Pancreas (tissue), 10 donors: ENCODE data around the gene DYRK1A. TPM values are rescaled to one million over a fixed set of nuclear protein-coding genes. Genes with fewer than 3 reads are reported as not detected.

Source experiments
- ATAC-seq, 4 donors: fragments of 200-7000 bp; cut with Tn5 transposase; one replicate each; pipeline versions ENCODE4 v1.8.0 to v1.9.1; 2020; ENCODE audit warnings: mild to moderate bottlenecking in 4 of 4, moderate library complexity in 4 of 4
- DNase-seq, 6 donors: peaks; one replicate each; pipeline ENCODE4 v3.0.0-alpha.2; 2020
- FAIRE-seq: peaks from 2 replicates; lab custom pipeline; 2012; peaks lifted over from hg19 to GRCh38; lab: Jason Lieb, UNC
- H3K27ac ChIP-seq, 4 donors: fragments of 200-600 bp; sonication (generic); 1 replicate in 3 of 4; 2 replicates in 1 of 4; pipeline versions ENCODE4 v1.5.0 to v1.8.0; 2020
- H3K27me3 ChIP-seq, 4 donors: fragments of 200-600 bp; one replicate each; pipeline ENCODE4 v1.8.0; 2021
- H3K36me3 ChIP-seq, 3 donors: fragments of 200-600 bp; sonication (generic) in 1 of 3; one replicate each; pipeline versions ENCODE4 v1.5.0 to v1.8.0; 2020 to 2021
- H3K4me1 ChIP-seq, 3 donors: fragments of 200-600 bp; one replicate each; pipeline ENCODE4 v1.8.0; 2021
- H3K4me3 ChIP-seq, 4 donors: fragments of 200-600 bp; sonication (generic) in 2 of 4; one replicate each; pipeline versions ENCODE4 v1.5.0 to v1.8.0; 2020 to 2021
- H3K9me3 ChIP-seq, 4 donors: fragments of 200-600 bp; one replicate each; pipeline ENCODE4 v1.8.0; 2021
- CTCF ChIP-seq, 4 donors: fragments of 200-600 bp; sonication (generic) in 3 of 4; IDR thresholded peaks; one replicate each; pipeline versions ENCODE4 v1.5.0 to v1.8.0; 2021; ENCODE audit warnings: antibody characterized with exemption in 4 of 4
- WGBS, 2 donors: extraction: QIAGEN DNeasy Blood & Tissue Kit; methylation state at CpG; one replicate each; pipeline ENCODE4 v1.1.7; 2013; 5-methylcytosine and 5-hydroxymethylcytosine counted together
- intact Hi-C, 3 donors: fragments of 100-400 bp; cut with DNase I; formaldehyde crosslinking; loops; one replicate each; pipeline versions ENCODE4 v1.11.1 to v1.14.2; 2022
- polyA plus RNA-seq, 2 donors: library from polyadenylated mRNA; stranded (reverse); fragments of 200-250 nt; gene quantifications; one replicate each; pipeline ENCODE4 v1.2.3, GENCODE V29; 2013
- total RNA-seq, 6 donors: library from RNA; stranded (reverse); fragmentation: NEBNext Ultra II Directional in 4 of 6; extraction: Animal tissue kit (Norgen Biotek cat#: 25700) in 4 of 6; gene quantifications; one replicate each; pipeline versions ENCODE4 v1.2.1 to v1.2.4, GENCODE V29; 2021 to 2023
- donor health status: healthy with polysubstance abuse.
- donor health status: DM: no; HTN: no; CAD: no; lungs with moderate emphysema.
- donor health status: DM: no; HTN: no; CAD: no.
- donor health status: control.
- donor health status: control.
- donor health status: Bipolar disorder and iron deficiency.
- donor health status: DM: yes; HTN: yes; CAD: no.
- donor health status: DM: no; HTN: no; CAD: no.
- donor health status: DM: no; HTN: no; CAD: no.
- donor health status: DM: yes; HTN: yes; CAD: no.

Gene DYRK1A
- total and polyA plus RNA-seq, 8 donors: 10.4 to 37.9 (median 22.3) TPM

- Histone ChIP-seq H3K4me1 (peaks cover 0 to 8% (median 0%) of the 10 kb centered on the region in 3 donors), H3K9me3 (no peaks in the 10 kb centered on the region), H3K27me3 (no peaks in the 10 kb centered on the region), H3K4me3 (no peak overlapping the region), H3K27ac (no peak overlapping the region), H3K36me3 (no peaks in the 10 kb centered on the region)
- TF ChIP-seq CTCF (IDR thresholded peaks at IDR 0.05): no peak
- no peak for FAIRE-seq
- 62 to 64% methylated on average over 5 of the region's 5 CpGs for WGBS, 2 donors
- intact Hi-C loops: no loop called here
- DNase-seq: no peak
- ATAC-seq: no peak
Observed at GRCh38 chr21:37568916-37569315, 202.3 kb downstream of the DYRK1A start.

GRCh38 chr21:37571442-37571841 lies 204.9 kb downstream of the DYRK1A start:
- ATAC-seq (no peak), FAIRE-seq (no peak), DNase-seq (no peak)
- H3K9me3 ChIP-seq: no peaks in the 10 kb centered on the region
- H3K27me3 ChIP-seq: no peaks in the 10 kb centered on the region
- TF ChIP-seq CTCF (IDR thresholded peaks at IDR 0.05): no peak
- H3K4me1 ChIP-seq: no peaks in the 10 kb centered on the region
- intact Hi-C loops: no loop called here
- WGBS, 2 donors: 64 to 71% methylated on average over 6 of the region's 6 CpGs
- no peak overlapping the region for H3K27ac ChIP-seq
- no peak overlapping the region for H3K4me3 ChIP-seq
- H3K36me3 ChIP-seq: no peaks in the 10 kb centered on the region

GRCh38 chr21:37574316-37574715 lies 207.7 kb downstream of the DYRK1A start:
- TF ChIP-seq CTCF (IDR thresholded peaks at IDR 0.05): no peak
- DNase-seq (no peak), FAIRE-seq (no peak), ATAC-seq (no peak)
- Histone ChIP-seq H3K4me3 (no peak overlapping the region), H3K27me3 (no peaks in the 10 kb centered on the region), H3K27ac (no peak overlapping the region), H3K36me3 (no peaks in the 10 kb centered on the region), H3K4me1 (no peaks in the 10 kb centered on the region), H3K9me3 (no peaks in the 10 kb centered on the region)
- intact Hi-C loops: no loop called here
- WGBS, 2 donors: 70 to 78% methylated on average over 6 of the region's 6 CpGs

- FAIRE-seq (no peak), ATAC-seq (no peak), DNase-seq (no peak)
- WGBS, 2 donors: 93 to 95% methylated on average over 7 of the region's 7 CpGs
- H3K4me1 ChIP-seq: no peaks in the 10 kb centered on the region
- no peaks in the 10 kb centered on the region for H3K9me3 ChIP-seq
- H3K36me3 ChIP-seq: no peaks in the 10 kb centered on the region
- intact Hi-C loops: no loop called here
- no peak for TF ChIP-seq CTCF (IDR thresholded peaks at IDR 0.05)
- H3K4me3 ChIP-seq: no peak overlapping the region
- H3K27me3 ChIP-seq: no peaks in the 10 kb centered on the region
- H3K27ac ChIP-seq: no peak overlapping the region
Observed at GRCh38 chr21:37574751-37575150, 208.2 kb downstream of the DYRK1A start.

- ATAC-seq (no peak), DNase-seq (no peak), FAIRE-seq (no peak)
- Histone ChIP-seq H3K36me3 (no peaks in the 10 kb centered on the region), H3K4me1 (no peaks in the 10 kb centered on the region), H3K4me3 (no peak overlapping the region), H3K27me3 (no peaks in the 10 kb centered on the region), H3K27ac (no peak overlapping the region), H3K9me3 (no peaks in the 10 kb centered on the region)
- no peak for TF ChIP-seq CTCF (IDR thresholded peaks at IDR 0.05)
- intact Hi-C loops: no loop called here
- 89 to 91% methylated on average over 11 of the region's 11 CpGs for WGBS, 2 donors
Observed at GRCh38 chr21:37575580-37575979, 209.0 kb downstream of the DYRK1A start.

Other genes with a start within 250 kb of the DYRK1A start
- 10 to 100 TPM; 15.7 to 29.9 (median 22.4) TPM for gene VPS26C, start 99.4 kb upstream of the DYRK1A start, total RNA-seq
- 10 to 100 TPM in 1 of 2 donors, 1 to 10 TPM in 1; 8.5 to 12.2 TPM for gene VPS26C, start 99.4 kb upstream of the DYRK1A start, polyA plus RNA-seq